A549 (cell line): ENCODE results near the gene ACBD7. TPM values are rescaled to one million over a fixed set of nuclear protein-coding genes. Genes with fewer than 3 reads are reported as not detected.

Experiments used
- ATAC-seq, 2 experiments: fragments of 200-7000 bp in 1 of 2; fragments of >200 bp in 1 of 2; cut with Nextera tagmentation in 1 of 2; cut with Tn5 transposase in 1 of 2; 3 replicates each; pipeline versions ENCODE4 v1.8.0 to v1.9.1; 2018 to 2020; ENCODE audit warnings: mild to moderate bottlenecking in 1 of 2, moderate library complexity in 1 of 2
- CTCF ChIA-PET: fragments of 300-600 bp; sonication (Branson Sonifier 250); formaldehyde crosslinking; extraction: SDS; loops from one replicate; lab custom pipeline; 2021; ENCODE audit warnings: antibody characterized with exemption, inconsistent platforms; lab: Yijun Ruan, JAX
- POLR2A ChIA-PET: fragments of 350-600 bp; formaldehyde crosslinking; extraction: SDS; loops from one replicate; lab custom pipeline; 2021; ENCODE audit warnings: antibody characterized with exemption, inconsistent platforms; lab: Yijun Ruan, JAX
- DNase-seq, 2 experiments: peaks; one replicate each; pipeline versions ENCODE4 v3.0.0 to v3.0.0-alpha.2; 2011 to 2016; ENCODE audit warnings: low read depth in 1 of 2, low spot score in 1 of 2
- FAIRE-seq: peaks from 2 replicates; lab custom pipeline; 2011; peaks lifted over from hg19 to GRCh38; lab: Jason Lieb, UNC
- H3K27ac ChIP-seq, 2 experiments: fragments of >200 bp; sonication (Bioruptor Twin); formaldehyde crosslinking; 3 replicates each; pipeline ENCODE4 v1.5.1; 2016 to 2017
- H3K4me1 ChIP-seq: fragments of >200 bp; sonication (Bioruptor Twin); formaldehyde crosslinking; 3 replicates; pipeline ENCODE4 v1.6.1; 2016
- H3K4me2 ChIP-seq: fragments of >200 bp; sonication (Bioruptor Twin); formaldehyde crosslinking; 3 replicates; pipeline ENCODE4 v1.6.1; 2016
- H3K4me3 ChIP-seq: fragments of >200 bp; sonication (Bioruptor Twin); formaldehyde crosslinking; 3 replicates; pipeline ENCODE4 v1.5.1; 2016
- H3K9me3 ChIP-seq: fragments of >200 bp; sonication (Bioruptor Twin); formaldehyde crosslinking; 3 replicates; pipeline ENCODE4 v1.6.1; 2016
- BHLHE40 ChIP-seq: IDR thresholded peaks from 2 replicates; pipeline ENCODE4 v1.6.1; 2012; ENCODE audit warnings: low read depth, low read length, inconsistent platforms
- CBX2 ChIP-seq: fragments of 200-600 bp; sonication (generic); IDR thresholded peaks from 2 replicates; pipeline ENCODE4 v1.6.1; 2016; ENCODE audit warnings: low read depth, mild to moderate bottlenecking, borderline replicate concordance
- CHD4 ChIP-seq: fragments of 200-600 bp; sonication (generic); IDR thresholded peaks from 2 replicates; pipeline ENCODE4 v1.6.1; 2016; ENCODE audit warnings: antibody characterized with exemption, mild to moderate bottlenecking, borderline replicate concordance
- EP300 ChIP-seq, 2 experiments: fragments of >200 bp; sonication (Bioruptor Twin); formaldehyde crosslinking; IDR thresholded peaks; 2 replicates in 1 of 2; 3 replicates in 1 of 2; pipeline ENCODE4 v1.6.1; 2016 to 2017
- FOSL2 ChIP-seq, 2 experiments: fragments of 450-650 bp in 1 of 2; fragments of >200 bp in 1 of 2; sonication (Bioruptor Twin) in 1 of 2; formaldehyde crosslinking; IDR thresholded peaks; 2 replicates each; pipeline versions ENCODE4 v1.5.0 to v1.6.1; 2016 to 2020; ENCODE audit warnings: mild to moderate bottlenecking in 1 of 2, moderate library complexity in 1 of 2
- HES2 ChIP-seq: fragments of >200 bp; sonication (Bioruptor Twin); formaldehyde crosslinking; IDR thresholded peaks from 2 replicates; pipeline ENCODE4 v1.6.1; 2016
- HEYL ChIP-seq: fragments of 250-450 bp; sonication (Bioruptor Pico); IDR thresholded peaks from 2 replicates; pipeline ENCODE4 v1.8.0; 2021; ENCODE audit warnings: mild to moderate bottlenecking, moderate library complexity
- HMGXB4 ChIP-seq: fragments of 250-450 bp; sonication (Bioruptor Pico); IDR thresholded peaks from 2 replicates; pipeline ENCODE4 v1.5.0; 2021; ENCODE audit warnings: mild to moderate bottlenecking, moderate library complexity, borderline replicate concordance
- JUN ChIP-seq, 2 experiments: fragments of >200 bp; sonication (Bioruptor Twin); formaldehyde crosslinking; IDR thresholded peaks; 2 replicates in 1 of 2; 3 replicates in 1 of 2; pipeline ENCODE4 v1.6.1; 2016 to 2017
- JUNB ChIP-seq: fragments of >200 bp; sonication (Bioruptor Twin); formaldehyde crosslinking; IDR thresholded peaks from 2 replicates; pipeline ENCODE4 v1.6.1; 2016
- KDM5A ChIP-seq: fragments of 200-600 bp; sonication (generic); IDR thresholded peaks from 2 replicates; pipeline ENCODE4 v1.6.1; 2016; ENCODE audit warnings: antibody characterized with exemption, mild to moderate bottlenecking
- MYC ChIP-seq: IDR thresholded peaks from 2 replicates; pipeline ENCODE4 v1.6.1; 2012; ENCODE audit warnings: mild to moderate bottlenecking, inconsistent platforms, low read length, improper control_type of control experiment, borderline replicate concordance
- NFE2L2 ChIP-seq: fragments of 150-350 bp; conservative IDR thresholded peaks from 2 replicates; pipeline ENCODE4 v1.6.1; 2014; ENCODE audit warnings: low read length
- NR3C1 ChIP-seq: fragments of >200 bp; sonication (Bioruptor Twin); formaldehyde crosslinking; IDR thresholded peaks from 3 replicates; pipeline ENCODE4 v1.6.1; 2017
- RCOR1 ChIP-seq: fragments of 150-350 bp; IDR thresholded peaks from 2 replicates; pipeline ENCODE4 v1.6.1; 2014; ENCODE audit warnings: antibody characterized with exemption, low read length, low read depth
- REST ChIP-seq: fragments of 200-600 bp; sonication (generic); IDR thresholded peaks from 2 replicates; pipeline ENCODE4 v1.6.1; 2016; ENCODE audit warnings: antibody characterized with exemption, mild to moderate bottlenecking, moderate library complexity
- ZNF302 ChIP-seq: fragments of 250-450 bp; sonication (Bioruptor Pico); IDR thresholded peaks from 2 replicates; pipeline ENCODE4 v1.9.0; 2021; ENCODE audit warnings: inconsistent platforms, mild to moderate bottlenecking, moderate library complexity
- WGBS: methylation state at CpG from one replicate; pipeline ENCODE4 v1.1.6; 2017; ENCODE audit errors: missing lambda C conversion rate; 5-methylcytosine and 5-hydroxymethylcytosine counted together
- polyA plus RNA-seq, 4 experiments: library from polyadenylated mRNA; depleted of rRNA in 3 of 4; stranded (reverse); fragments of >200 nt; fragmentation: RNase III in 1 of 4; extraction: RNeasy Plus Mini Kit Qiagen cat#74134 plus additional on column Dnase treatment in 1 of 4; gene quantifications; 2 replicates in 3 of 4; 3 replicates in 1 of 4; pipeline ENCODE4 v1.2.3, GENCODE V29; 2011 to 2017
- TF ChIP-seq, protein P1 (sequence below): IDR thresholded peaks from 2 replicates; pipeline ENCODE4 v1.6.1; 2012
- TF ChIP-seq, protein P2 (sequence below): fragments of 150-350 bp; IDR thresholded peaks from 2 replicates; pipeline ENCODE4 v1.6.1; 2014; ENCODE audit warnings: low read depth, mild to moderate bottlenecking, low read length
- TF ChIP-seq, protein P3 (sequence below): fragments of 250-450 bp; sonication (Bioruptor Pico); IDR thresholded peaks from 2 replicates; pipeline ENCODE4 v1.5.0; 2020; ENCODE audit warnings: low read depth, mild to moderate bottlenecking, moderate library complexity
- TF ChIP-seq, protein P4 (sequence below): fragments of 450-650 bp; IDR thresholded peaks from 2 replicates; pipeline ENCODE4 v1.6.1; 2014; ENCODE audit warnings: antibody characterized with exemption

The ACBD7 gene
- polyA plus RNA-seq, 2 of the 4 experiments (the other 2 are of a cell fraction): 0.90 to 1.2 TPM

DNA sequence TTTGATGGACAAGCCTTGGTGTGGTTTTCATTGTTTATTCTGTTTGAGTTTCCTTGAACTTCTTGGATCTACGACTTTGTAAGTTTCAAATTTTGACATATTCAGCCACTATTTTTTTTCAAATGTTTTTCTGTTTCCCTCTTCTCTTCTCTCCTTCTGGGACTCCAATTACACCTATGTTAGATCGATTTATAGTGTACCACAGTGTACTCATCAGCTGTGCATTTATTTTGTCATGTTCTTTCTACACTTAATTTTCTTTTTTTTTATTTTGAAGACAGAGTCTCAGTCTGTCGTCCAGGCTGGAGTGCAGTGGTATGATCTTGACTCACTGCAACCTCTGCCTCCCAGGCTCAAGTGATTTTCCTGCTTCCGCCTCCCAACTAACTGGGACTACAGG is 28.7 kb downstream of the ACBD7 start:
- TF ChIP-seq, protein P1, sequence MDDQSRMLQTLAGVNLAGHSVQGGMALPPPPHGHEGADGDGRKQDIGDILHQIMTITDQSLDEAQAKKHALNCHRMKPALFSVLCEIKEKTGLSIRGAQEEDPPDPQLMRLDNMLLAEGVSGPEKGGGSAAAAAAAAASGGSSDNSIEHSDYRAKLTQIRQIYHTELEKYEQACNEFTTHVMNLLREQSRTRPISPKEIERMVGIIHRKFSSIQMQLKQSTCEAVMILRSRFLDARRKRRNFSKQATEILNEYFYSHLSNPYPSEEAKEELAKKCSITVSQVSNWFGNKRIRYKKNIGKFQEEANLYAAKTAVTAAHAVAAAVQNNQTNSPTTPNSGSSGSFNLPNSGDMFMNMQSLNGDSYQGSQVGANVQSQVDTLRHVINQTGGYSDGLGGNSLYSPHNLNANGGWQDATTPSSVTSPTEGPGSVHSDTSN: no peak
- no peak for TF ChIP-seq HMGXB4 (CRISPR knock-in tag)
- TF ChIP-seq NR3C1: no peak
- no peak for TF ChIP-seq FOSL2 (IDR thresholded peaks at IDR 0.05)
- no peak for TF ChIP-seq FOSL2 (CRISPR knock-in tag; IDR thresholded peaks at IDR 0.05)
- TF ChIP-seq CBX2: no peak
- no peak for TF ChIP-seq REST
- TF ChIP-seq BHLHE40: no peak
- TF ChIP-seq RCOR1: no peak
- no peak for TF ChIP-seq JUNB
- TF ChIP-seq, protein P2, sequence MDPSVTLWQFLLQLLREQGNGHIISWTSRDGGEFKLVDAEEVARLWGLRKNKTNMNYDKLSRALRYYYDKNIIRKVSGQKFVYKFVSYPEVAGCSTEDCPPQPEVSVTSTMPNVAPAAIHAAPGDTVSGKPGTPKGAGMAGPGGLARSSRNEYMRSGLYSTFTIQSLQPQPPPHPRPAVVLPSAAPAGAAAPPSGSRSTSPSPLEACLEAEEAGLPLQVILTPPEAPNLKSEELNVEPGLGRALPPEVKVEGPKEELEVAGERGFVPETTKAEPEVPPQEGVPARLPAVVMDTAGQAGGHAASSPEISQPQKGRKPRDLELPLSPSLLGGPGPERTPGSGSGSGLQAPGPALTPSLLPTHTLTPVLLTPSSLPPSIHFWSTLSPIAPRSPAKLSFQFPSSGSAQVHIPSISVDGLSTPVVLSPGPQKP: no peak
- no peak for TF ChIP-seq MYC
- no peak for TF ChIP-seq EP300 (IDR thresholded peaks at IDR 0.05)
- TF ChIP-seq HES2: no peak
- TF ChIP-seq KDM5A: no peak
- no peak for TF ChIP-seq ZNF302 (CRISPR knock-in tag)
- no peak for TF ChIP-seq JUN (IDR thresholded peaks at IDR 0.05)
- no peak for TF ChIP-seq CHD4
- TF ChIP-seq HEYL (CRISPR knock-in tag): no peak
- DNase-seq (no peak), FAIRE-seq (no peak), ATAC-seq (no peak)
- Histone ChIP-seq H3K9me3 (peaks cover 13% of the 10 kb centered on the region; the same call in 2 of the 3 replicates), H3K27ac (no peak overlapping the region), H3K4me2 (no peak overlapping the region), H3K4me3 (no peak overlapping the region), H3K4me1 (no peaks in the 10 kb centered on the region)
- ChIA-PET CTCF (no interaction called here), POLR2A (no interaction called here)
- WGBS: 34% methylated on average over 4 of the region's 4 CpGs

GRCh38 chr10:15058689-15059088 is 29.9 kb downstream of the ACBD7 start:
- ATAC-seq: no peak
- Histone ChIP-seq H3K27ac (no peak overlapping the region), H3K4me2 (no peak overlapping the region), H3K4me1 (no peaks in the 10 kb centered on the region), H3K4me3 (no peak overlapping the region), H3K9me3 (peaks cover 12% of the 10 kb centered on the region; the same call in 1 of the 3 replicates)
- CTCF ChIA-PET: no interaction called here
- no peak for FAIRE-seq
- 15% methylated on average over 1 of the region's 1 CpG for WGBS
- DNase-seq: no peak
- POLR2A ChIA-PET: no interaction called here
- TF ChIP-seq, protein P3, sequence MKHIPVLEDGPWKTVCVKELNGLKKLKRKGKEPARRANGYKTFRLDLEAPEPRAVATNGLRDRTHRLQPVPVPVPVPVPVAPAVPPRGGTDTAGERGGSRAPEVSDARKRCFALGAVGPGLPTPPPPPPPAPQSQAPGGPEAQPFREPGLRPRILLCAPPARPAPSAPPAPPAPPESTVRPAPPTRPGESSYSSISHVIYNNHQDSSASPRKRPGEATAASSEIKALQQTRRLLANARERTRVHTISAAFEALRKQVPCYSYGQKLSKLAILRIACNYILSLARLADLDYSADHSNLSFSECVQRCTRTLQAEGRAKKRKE (CRISPR knock-in tag): no peak
- no peak for TF ChIP-seq NFE2L2
- TF ChIP-seq, protein P4, sequence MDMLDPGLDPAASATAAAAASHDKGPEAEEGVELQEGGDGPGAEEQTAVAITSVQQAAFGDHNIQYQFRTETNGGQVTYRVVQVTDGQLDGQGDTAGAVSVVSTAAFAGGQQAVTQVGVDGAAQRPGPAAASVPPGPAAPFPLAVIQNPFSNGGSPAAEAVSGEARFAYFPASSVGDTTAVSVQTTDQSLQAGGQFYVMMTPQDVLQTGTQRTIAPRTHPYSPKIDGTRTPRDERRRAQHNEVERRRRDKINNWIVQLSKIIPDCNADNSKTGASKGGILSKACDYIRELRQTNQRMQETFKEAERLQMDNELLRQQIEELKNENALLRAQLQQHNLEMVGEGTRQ: no peak
